ENCODE results near the gene HDLBP. TPM values are rescaled to one million over a fixed set of nuclear protein-coding genes. Genes with fewer than 3 reads are reported as not detected.

HDLBP gene
- polyA plus RNA-seq, 1 experiment = 707 TPM

DNA sequence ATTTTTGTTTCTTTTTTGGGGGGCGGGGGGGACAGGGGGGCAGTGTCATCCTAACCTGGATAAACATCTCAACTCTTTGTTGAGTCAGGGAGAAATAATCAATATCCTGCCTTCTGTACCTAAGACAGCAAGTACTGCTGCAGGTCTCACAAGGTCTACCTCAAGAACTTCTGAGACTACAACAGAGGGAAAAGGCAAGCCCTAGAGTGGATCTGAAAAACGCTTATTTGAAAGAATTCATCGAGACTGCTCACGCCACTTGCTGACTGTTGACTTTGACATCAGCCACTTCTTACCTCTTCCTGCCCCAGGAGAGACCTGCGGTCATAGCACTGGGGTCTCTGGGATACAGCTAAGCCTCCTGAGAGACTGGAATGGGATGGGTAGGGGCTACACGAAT, 8.4 kb downstream of the HDLBP start:
- Histone ChIP-seq H3K27me3 (ENCODE audit: control insufficient read depth, insufficient read depth, low read length) (no peaks in the 10 kb centered on the region), H3K4me3 (ENCODE audit: low read depth, low read length) (no peak overlapping the region), H3K9me3 (ENCODE audit: control insufficient read depth, insufficient read depth, low read length) (no peaks in the 10 kb centered on the region), H3K27ac (ENCODE audit: low read depth, low read length) (no peak overlapping the region)
- POLR2A ChIA-PET = interaction anchor here (1.5 kb wide), 1 partner anchor 8 kb away, joined by 12 read pairs; the partner anchor contains the start of gene HDLBP
- TF ChIP-seq, protein P1, sequence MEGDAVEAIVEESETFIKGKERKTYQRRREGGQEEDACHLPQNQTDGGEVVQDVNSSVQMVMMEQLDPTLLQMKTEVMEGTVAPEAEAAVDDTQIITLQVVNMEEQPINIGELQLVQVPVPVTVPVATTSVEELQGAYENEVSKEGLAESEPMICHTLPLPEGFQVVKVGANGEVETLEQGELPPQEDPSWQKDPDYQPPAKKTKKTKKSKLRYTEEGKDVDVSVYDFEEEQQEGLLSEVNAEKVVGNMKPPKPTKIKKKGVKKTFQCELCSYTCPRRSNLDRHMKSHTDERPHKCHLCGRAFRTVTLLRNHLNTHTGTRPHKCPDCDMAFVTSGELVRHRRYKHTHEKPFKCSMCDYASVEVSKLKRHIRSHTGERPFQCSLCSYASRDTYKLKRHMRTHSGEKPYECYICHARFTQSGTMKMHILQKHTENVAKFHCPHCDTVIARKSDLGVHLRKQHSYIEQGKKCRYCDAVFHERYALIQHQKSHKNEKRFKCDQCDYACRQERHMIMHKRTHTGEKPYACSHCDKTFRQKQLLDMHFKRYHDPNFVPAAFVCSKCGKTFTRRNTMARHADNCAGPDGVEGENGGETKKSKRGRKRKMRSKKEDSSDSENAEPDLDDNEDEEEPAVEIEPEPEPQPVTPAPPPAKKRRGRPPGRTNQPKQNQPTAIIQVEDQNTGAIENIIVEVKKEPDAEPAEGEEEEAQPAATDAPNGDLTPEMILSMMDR (IDR thresholded peaks at IDR 0.05; ENCODE audit: low read depth, low read length) = no peak
- CTCF ChIA-PET = interaction anchor here (0.6 kb wide), 1 partner anchor 12 kb away, joined by 3 read pairs; no protein-coding TSS in a partner anchor
- DNase-seq (ENCODE audit: low read depth, low spot score) = no peak

DNA sequence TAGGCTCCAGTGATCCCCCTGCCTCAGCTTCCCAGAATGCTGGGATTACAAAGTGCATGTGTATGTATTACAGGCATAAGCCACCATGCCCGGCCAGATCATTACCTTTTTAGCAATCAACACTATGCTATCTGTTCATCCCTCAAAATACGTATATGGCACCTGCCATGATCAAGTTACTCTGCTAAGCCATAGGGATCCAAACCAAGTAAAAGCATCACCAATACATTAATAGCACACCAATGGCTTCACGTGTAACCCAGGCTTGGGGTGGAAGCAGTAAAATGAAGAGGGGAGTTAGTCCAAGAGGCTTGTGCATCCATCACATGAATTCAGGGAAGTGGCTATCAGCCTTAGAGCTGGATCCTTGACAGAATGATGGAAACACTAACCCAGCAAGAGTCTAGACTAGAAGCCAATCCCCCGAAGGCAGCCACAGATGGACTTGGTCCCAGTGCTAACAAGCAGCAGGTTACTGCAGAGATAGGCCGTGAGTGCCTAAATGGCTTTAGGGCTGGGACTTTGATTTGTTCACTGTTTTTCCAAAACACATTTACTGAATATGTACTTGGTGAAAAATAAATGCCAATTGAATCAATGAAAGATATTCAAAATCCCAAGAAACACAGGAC, 11.3 kb downstream of the HDLBP start:
- TF ChIP-seq, protein P1 (IDR thresholded peaks at IDR 0.05; ENCODE audit: low read depth, low read length) = no peak
- Histone ChIP-seq H3K27me3 (ENCODE audit: control insufficient read depth, insufficient read depth, low read length) (no peaks in the 10 kb centered on the region), H3K4me3 (ENCODE audit: low read depth, low read length) (no peak overlapping the region), H3K27ac (ENCODE audit: low read depth, low read length) (no peak overlapping the region), H3K9me3 (ENCODE audit: control insufficient read depth, insufficient read depth, low read length) (no peaks in the 10 kb centered on the region)
- DNase-seq (ENCODE audit: low read depth, low spot score) = no peak
- ChIA-PET CTCF (no interaction called here), POLR2A (interaction anchor here (3.3 kb wide), 1 partner anchor 11 kb away, joined by 20 read pairs; the partner anchor contains the start of gene HDLBP)

DNA sequence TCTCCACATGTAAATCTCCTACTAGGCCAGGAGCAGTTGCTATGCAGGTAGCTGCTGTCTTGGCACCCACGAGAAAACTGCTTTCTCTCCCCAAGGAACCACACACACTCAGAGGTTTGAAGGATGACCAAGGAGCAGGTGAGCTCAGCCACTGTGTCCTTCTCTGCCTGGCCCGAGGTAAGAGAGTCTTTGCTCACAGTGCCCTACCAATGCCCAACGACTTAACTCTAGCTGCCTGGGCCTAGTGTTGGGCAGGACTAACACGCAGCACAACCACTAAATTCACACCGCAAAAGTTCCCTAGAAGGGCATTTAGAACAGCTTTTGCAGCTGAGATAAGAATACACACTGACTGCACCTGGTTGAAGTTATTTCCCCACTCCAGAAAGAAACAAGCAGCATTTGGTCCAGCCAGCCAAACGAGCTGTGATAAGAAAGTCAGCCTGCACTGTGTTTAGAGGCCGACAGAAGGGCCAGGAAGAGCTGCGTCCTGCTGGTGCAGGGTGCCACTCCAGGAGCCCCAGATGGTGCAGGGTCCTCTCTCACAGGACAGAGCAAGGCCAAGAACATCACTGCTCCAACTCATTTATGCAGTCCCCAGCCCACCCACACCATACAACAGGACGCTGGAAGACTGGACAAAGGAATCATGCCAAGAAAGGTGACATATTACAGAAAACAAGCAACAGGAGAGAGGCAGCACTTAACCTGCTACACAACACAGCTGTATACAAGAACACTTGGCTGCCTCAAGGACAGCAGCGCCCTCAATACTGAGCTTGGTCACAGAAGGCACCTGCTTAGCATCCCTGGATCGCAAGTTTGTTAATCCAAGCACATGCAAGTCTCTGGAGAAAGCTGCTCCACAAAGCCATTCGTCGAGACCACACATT, 12.5 kb downstream of the HDLBP start:
- H3K9me3 ChIP-seq (ENCODE audit: control insufficient read depth, insufficient read depth, low read length) = no peaks in the 10 kb centered on the region
- POLR2A ChIA-PET = interaction anchor here (3.3 kb wide), 1 partner anchor 12 kb away, joined by 20 read pairs; the partner anchor contains the start of gene HDLBP
- CTCF ChIA-PET = interaction anchor here (0.8 to 0.9 kb wide), 2 partner anchors 12 to 224 kb away, joined by 3 read pairs; partner anchors contain the start of genes HDLBP and SEPTIN2
- H3K4me3 ChIP-seq (ENCODE audit: low read depth, low read length) = no peak overlapping the region
- DNase-seq (ENCODE audit: low read depth, low spot score) = no peak
- H3K27me3 ChIP-seq (ENCODE audit: control insufficient read depth, insufficient read depth, low read length) = no peaks in the 10 kb centered on the region
- TF ChIP-seq, protein P1 (IDR thresholded peaks at IDR 0.05; ENCODE audit: low read depth, low read length) = no peak
- H3K27ac ChIP-seq (ENCODE audit: low read depth, low read length) = no peak overlapping the region

- H3K9me3 ChIP-seq (ENCODE audit: control insufficient read depth, insufficient read depth, low read length) = no peaks in the 10 kb centered on the region
- POLR2A ChIA-PET = interaction anchor here (3.3 kb wide), 1 partner anchor 13 kb away, joined by 20 read pairs; the partner anchor contains the start of gene HDLBP
- DNase-seq (ENCODE audit: low read depth, low spot score) = no peak
- no peak overlapping the region for H3K4me3 ChIP-seq (ENCODE audit: low read depth, low read length)
- TF ChIP-seq, protein P1 (IDR thresholded peaks at IDR 0.05; ENCODE audit: low read depth, low read length) = no peak
- no peaks in the 10 kb centered on the region for H3K27me3 ChIP-seq (ENCODE audit: control insufficient read depth, insufficient read depth, low read length)
- no peak overlapping the region for H3K27ac ChIP-seq (ENCODE audit: low read depth, low read length)
- CTCF ChIA-PET = interaction anchor here (0.9 kb wide), 1 partner anchor 13 kb away, joined by 3 read pairs; the partner anchor contains the start of genes HDLBP and SEPTIN2
These were observed 13.4 kb downstream of the HDLBP start for GRCh38 chr2:241302083-241302482.

All from AG04450 (cell line).